ENCODE measurements around the gene NOL8. TPM values are rescaled to one million over a fixed set of nuclear protein-coding genes. Genes with fewer than 3 reads are reported as not detected.

Gene NOL8
- total and polyA plus RNA-seq, 2 experiments from 2014 or later: 26.0 to 42.7 TPM

DNA sequence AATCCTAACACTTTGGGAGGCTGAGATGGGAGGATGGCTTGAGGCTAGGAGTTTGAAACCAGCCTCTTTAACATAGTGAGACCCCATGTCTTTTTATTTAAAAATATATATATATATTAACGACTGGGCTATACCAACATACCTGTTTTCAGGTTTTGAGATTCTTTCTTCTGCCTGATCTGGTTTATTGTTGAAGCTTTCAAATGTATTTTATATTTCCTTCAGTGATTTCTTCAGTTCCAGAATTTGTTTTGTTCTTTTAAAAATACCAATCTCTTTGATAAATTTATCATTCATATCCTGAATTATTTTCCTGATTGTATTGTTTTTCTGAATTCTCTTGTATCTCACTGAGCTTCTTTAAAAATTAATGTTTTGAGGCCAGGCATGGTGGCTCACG lies 48.0 kb upstream of the NOL8 start:
- H3K36me3 ChIP-seq (ENCODE audit: insufficient read depth): no peaks in the 10 kb centered on the region
- no peaks in the 10 kb centered on the region for H3K27me3 ChIP-seq (ENCODE audit: insufficient read depth)
- H2AFZ ChIP-seq: no peak overlapping the region
- H3K4me3 Mint-ChIP-seq: no peak overlapping the region
- peaks cover 20% of the 10 kb centered on the region for H3K4me1 Mint-ChIP-seq
- H3K4me1 ChIP-seq (ENCODE audit: insufficient read depth): peaks cover 32% of the 10 kb centered on the region
- H3F3A ChIP-seq (replicated peaks; ENCODE audit: low read depth): no peaks in the 10 kb centered on the region
- no peak overlapping the region for H3K4me2 ChIP-seq
- H3K4me3 ChIP-seq: no peak overlapping the region
- H4K20me1 ChIP-seq (replicated peaks; ENCODE audit: insufficient read depth): no peaks in the 10 kb centered on the region
- H3K27ac Mint-ChIP-seq: no peak overlapping the region
- no peaks in the 10 kb centered on the region; the same call in 1 of the 3 replicates for H3K9me3 Mint-ChIP-seq
- H3K27me3 Mint-ChIP-seq (ENCODE audit: insufficient read depth, low read depth, poor library complexity): peaks cover 2% of the 10 kb centered on the region
- no peaks in the 10 kb centered on the region for H3K79me2 ChIP-seq (replicated peaks; ENCODE audit: insufficient read depth)
- TF ChIP-seq STAT1 (IDR thresholded peaks at IDR 0.05; ENCODE audit: unreplicated experiment): no peak
- no peak for TF ChIP-seq REST (IDR thresholded peaks at IDR 0.05; ENCODE audit: unreplicated experiment)
- no peak for TF ChIP-seq ETS1 (IDR thresholded peaks at IDR 0.05)
- TF ChIP-seq JUNB (IDR thresholded peaks at IDR 0.05; ENCODE audit: unreplicated experiment): no peak
- no peak for TF ChIP-seq EZH2phosphoT487 (IDR thresholded peaks at IDR 0.05; ENCODE audit: unreplicated experiment)
- no peak for TF ChIP-seq NANOG (IDR thresholded peaks at IDR 0.05; ENCODE audit: borderline replicate concordance)
- TF ChIP-seq, protein P1, sequence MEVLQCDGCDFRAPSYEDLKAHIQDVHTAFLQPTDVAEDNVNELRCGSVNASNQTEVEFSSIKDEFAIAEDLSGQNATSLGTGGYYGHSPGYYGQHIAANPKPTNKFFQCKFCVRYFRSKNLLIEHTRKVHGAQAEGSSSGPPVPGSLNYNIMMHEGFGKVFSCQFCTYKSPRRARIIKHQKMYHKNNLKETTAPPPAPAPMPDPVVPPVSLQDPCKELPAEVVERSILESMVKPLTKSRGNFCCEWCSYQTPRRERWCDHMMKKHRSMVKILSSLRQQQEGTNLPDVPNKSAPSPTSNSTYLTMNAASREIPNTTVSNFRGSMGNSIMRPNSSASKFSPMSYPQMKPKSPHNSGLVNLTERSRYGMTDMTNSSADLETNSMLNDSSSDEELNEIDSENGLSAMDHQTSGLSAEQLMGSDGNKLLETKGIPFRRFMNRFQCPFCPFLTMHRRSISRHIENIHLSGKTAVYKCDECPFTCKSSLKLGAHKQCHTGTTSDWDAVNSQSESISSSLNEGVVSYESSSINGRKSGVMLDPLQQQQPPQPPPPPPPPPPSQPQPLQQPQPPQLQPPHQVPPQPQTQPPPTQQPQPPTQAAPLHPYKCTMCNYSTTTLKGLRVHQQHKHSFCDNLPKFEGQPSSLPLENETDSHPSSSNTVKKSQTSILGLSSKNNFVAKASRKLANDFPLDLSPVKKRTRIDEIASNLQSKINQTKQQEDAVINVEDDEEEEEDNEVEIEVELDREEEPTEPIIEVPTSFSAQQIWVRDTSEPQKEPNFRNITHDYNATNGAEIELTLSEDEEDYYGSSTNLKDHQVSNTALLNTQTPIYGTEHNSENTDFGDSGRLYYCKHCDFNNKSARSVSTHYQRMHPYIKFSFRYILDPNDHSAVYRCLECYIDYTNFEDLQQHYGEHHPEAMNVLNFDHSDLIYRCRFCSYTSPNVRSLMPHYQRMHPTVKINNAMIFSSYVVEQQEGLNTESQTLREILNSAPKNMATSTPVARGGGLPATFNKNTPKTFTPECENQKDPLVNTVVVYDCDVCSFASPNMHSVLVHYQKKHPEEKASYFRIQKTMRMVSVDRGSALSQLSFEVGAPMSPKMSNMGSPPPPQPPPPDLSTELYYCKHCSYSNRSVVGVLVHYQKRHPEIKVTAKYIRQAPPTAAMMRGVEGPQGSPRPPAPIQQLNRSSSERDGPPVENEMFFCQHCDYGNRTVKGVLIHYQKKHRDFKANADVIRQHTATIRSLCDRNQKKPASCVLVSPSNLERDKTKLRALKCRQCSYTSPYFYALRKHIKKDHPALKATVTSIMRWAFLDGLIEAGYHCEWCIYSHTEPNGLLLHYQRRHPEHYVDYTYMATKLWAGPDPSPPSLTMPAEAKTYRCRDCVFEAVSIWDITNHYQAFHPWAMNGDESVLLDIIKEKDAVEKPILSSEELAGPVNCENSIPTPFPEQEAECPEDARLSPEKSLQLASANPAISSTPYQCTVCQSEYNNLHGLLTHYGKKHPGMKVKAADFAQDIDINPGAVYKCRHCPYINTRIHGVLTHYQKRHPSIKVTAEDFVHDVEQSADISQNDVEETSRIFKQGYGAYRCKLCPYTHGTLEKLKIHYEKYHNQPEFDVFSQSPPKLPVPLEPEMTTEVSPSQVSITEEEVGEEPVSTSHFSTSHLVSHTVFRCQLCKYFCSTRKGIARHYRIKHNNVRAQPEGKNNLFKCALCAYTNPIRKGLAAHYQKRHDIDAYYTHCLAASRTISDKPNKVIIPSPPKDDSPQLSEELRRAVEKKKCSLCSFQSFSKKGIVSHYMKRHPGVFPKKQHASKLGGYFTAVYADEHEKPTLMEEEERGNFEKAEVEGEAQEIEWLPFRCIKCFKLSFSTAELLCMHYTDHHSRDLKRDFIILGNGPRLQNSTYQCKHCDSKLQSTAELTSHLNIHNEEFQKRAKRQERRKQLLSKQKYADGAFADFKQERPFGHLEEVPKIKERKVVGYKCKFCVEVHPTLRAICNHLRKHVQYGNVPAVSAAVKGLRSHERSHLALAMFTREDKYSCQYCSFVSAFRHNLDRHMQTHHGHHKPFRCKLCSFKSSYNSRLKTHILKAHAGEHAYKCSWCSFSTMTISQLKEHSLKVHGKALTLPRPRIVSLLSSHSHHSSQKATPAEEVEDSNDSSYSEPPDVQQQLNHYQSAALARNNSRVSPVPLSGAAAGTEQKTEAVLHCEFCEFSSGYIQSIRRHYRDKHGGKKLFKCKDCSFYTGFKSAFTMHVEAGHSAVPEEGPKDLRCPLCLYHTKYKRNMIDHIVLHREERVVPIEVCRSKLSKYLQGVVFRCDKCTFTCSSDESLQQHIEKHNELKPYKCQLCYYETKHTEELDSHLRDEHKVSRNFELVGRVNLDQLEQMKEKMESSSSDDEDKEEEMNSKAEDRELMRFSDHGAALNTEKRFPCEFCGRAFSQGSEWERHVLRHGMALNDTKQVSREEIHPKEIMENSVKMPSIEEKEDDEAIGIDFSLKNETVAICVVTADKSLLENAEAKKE (CRISPR knock-in tag; IDR thresholded peaks at IDR 0.05): no peak
- no peak for TF ChIP-seq ZNF114 (CRISPR knock-in tag; IDR thresholded peaks at IDR 0.05)
- no peak for TF ChIP-seq ZNF331 (CRISPR knock-in tag; IDR thresholded peaks at IDR 0.05; ENCODE audit: low read depth)
- no peak for TF ChIP-seq CREB1 (CRISPR knock-in tag; IDR thresholded peaks at IDR 0.05; ENCODE audit: low read depth)
- no peak for TF ChIP-seq POLR2AphosphoS5 (IDR thresholded peaks at IDR 0.05; ENCODE audit: low read depth)
- no peak for TF ChIP-seq EZH2 (IDR thresholded peaks at IDR 0.05; ENCODE audit: low read depth, unreplicated experiment)
- TF ChIP-seq CTCF (conservative IDR thresholded peaks at IDR 0.05; ENCODE audit: low read depth in 2 of 2): no peak
- ATAC-seq: no peak
- no peak overlapping the region for H3K27ac ChIP-seq (ENCODE audit: low read depth)
- DNase-seq (ENCODE audit: low spot score): no peak
- peaks cover 2% of the 10 kb centered on the region; the same call in 1 of the 3 replicates for H3K36me3 Mint-ChIP-seq (ENCODE audit: low read depth)
- no peaks in the 10 kb centered on the region for H3K9me2 ChIP-seq (ENCODE audit: insufficient read depth)

Data from GM23338 (cell line).